K562 (cell line): Measurements from ENCODE around the gene FAM234A. TPM values are rescaled to one million over a fixed set of nuclear protein-coding genes. Genes with fewer than 3 reads are reported as not detected.

Experiments used
- CHD7 ChIP-seq: fragments of 200-600 bp; sonication (generic); IDR thresholded peaks from one replicate; pipeline ENCODE4 v1.6.1; 2012; ENCODE audit warnings: mild to moderate bottlenecking, low read depth, low read length, inconsistent platforms
- polyA plus RNA-seq, 8 experiments: library from polyadenylated mRNA; depleted of rRNA in 4 of 8; stranded (reverse) in 5 of 8; unstranded in 3 of 8; fragments of >200 nt; fragmentation: Nextera tagmentation in 2 of 8; fragmentation: Illumina TruSeq in 1 of 8; extraction: Ambion mirVana in 2 of 8; extraction: Trizol in 1 of 8; gene quantifications; 2 replicates each; pipeline versions ENCODE4 v1.2.1 to v1.2.3, GENCODE V29; 2011 to 2014; ENCODE audit warnings: inconsistent platforms in 1 of 8, missing spikeins in 1 of 8
- total RNA-seq, 7 experiments: library from RNA; depleted of rRNA in 6 of 7; stranded (reverse); fragments of >200 nt in 6 of 7; fragmentation: Illumina TruSeq in 2 of 7; extraction: Trizol in 2 of 7; gene quantifications; 2 replicates each; pipeline versions ENCODE4 v1.2.1 to v1.2.3, GENCODE V29; 2011 to 2021; ENCODE audit warnings: low replicate concordance in 1 of 7

Gene FAM234A
- total and polyA plus RNA-seq, 9 of the 15 experiments (the other 6 are each of a cell fraction or from before 2014, with no cell fraction given): 1.0 to 47.9 (median 15.0) TPM

GRCh38 chr16:269061-269796 lies 34.6 kb downstream of the FAM234A start (continued):
- TF ChIP-seq CHD7: no peak
